ENCODE measurements around the gene HOXB9.
A peak's percentile ranks its signal among the peaks of the same experiment; 100 is the strongest.

Gene HOXB9

DNA sequence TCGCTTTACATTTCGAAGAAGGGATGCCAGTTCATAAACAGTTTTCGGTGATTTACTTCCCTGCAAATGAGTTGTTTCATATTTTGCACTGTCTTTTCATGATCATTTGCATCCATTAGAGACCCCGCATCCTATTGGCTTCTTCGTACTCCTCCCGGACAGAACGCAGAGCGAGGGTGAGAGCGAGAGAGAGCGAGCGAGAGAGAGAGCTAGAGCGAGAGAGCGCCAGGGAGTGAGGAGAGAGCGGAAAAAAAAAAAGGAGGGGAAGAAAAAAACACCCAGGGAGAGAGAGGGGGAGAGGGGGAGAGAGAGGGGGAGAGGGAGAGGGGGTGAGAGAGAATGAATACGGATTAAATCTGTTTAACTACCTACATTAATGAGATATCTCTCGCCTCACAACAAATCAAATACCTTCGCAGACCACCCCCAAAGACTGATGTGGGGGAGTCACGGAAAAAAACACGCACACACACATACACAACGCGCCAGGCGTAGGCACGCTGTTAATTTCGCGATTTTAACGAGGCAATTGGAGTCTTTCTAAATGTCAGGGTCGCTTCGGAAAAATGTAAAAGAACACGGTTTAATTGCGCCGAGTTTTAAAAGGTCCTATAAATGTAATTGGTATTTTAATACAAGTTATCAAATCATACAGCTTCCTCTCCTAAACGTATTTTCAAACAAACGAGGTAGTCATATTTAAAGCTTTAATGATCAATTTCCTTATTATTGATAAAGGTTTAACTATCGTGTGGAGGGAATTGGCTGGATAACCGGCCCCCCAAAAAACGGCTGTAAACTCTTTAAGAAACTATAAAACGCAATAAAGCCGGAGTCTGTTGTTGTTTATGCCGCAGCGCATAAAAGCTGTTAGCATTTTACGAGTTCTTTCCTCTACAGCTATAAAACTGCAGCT is 10.9 kb downstream of the HOXB9 start, which contains the start of gene HOXB8:
Gene HOXB8 (minus strand): TSS at position 246 of the 916 bp plus-strand sequence. CDS start 588 bp downstream, outside the sequence.
- no peak within 1 kb of the TSS for H3K27ac ChIP-seq (ENCODE audit: low read length, poor library complexity, severe bottlenecking)

GRCh38 chr17:48613862-48614694 is 12.1 kb downstream of the HOXB9 start:
- peaks cover 24% of the 10 kb centered on the region for H3K4me1 ChIP-seq (ENCODE audit: control insufficient read depth, insufficient read depth, low read depth, low read length)
- H3K27ac ChIP-seq (ENCODE audit: low read length, poor library complexity, severe bottlenecking) = peak overlapping the region; percentile 14
- H3K18ac ChIP-seq (ENCODE audit: low read depth in 1 of 2, low read length in 2 of 2) = peak overlapping the region; percentile 100
- peak overlapping the region; percentile 67 to 78 for H3K4me3 ChIP-seq (ENCODE audit: insufficient read depth in 1 of 2, low read depth in 1 of 2, low read length in 2 of 2)
- peak; percentile 69 for DNase-seq
- peaks cover 42 to 48% of the 10 kb centered on the region in 2 experiments for H3K27me3 ChIP-seq (ENCODE audit: control insufficient read depth in 1 of 2, insufficient read depth in 1 of 2, low read length in 2 of 2)
- peaks cover 4% of the 10 kb centered on the region for H3K79me1 ChIP-seq (replicated peaks; ENCODE audit: low read length, poor library complexity, severe bottlenecking)
- H4K91ac ChIP-seq (ENCODE audit: low read length) = peak overlapping the region; percentile 99
- H2AFZ ChIP-seq (ENCODE audit: low read depth, low read length) = no peak overlapping the region
- H3K36me3 ChIP-seq (ENCODE audit: control insufficient read depth in 1 of 2, insufficient read depth in 2 of 2, low read depth in 1 of 2, low read length in 2 of 2) = no peaks in the 10 kb centered on the region
- under 1% methylated on average over 53 of the region's 55 CpGs for WGBS
- H3K9me3 ChIP-seq (ENCODE audit: control insufficient read depth, low read length) = no peaks in the 10 kb centered on the region
- H2BK12ac ChIP-seq (ENCODE audit: low read length in 2 of 2) = peak overlapping the region; percentile 92 to 98
- no peak overlapping the region for H2AK5ac ChIP-seq (ENCODE audit: low read length, severe bottlenecking)
- peak overlapping the region; percentile 89 to 99 for H3K14ac ChIP-seq (ENCODE audit: low read length in 2 of 2)
- peak overlapping the region; percentile 85 for H4K8ac ChIP-seq (ENCODE audit: low read length)
- peak overlapping the region; percentile 96 for H2BK120ac ChIP-seq (ENCODE audit: low read depth, low read length)
- H3K4ac ChIP-seq (ENCODE audit: low read depth in 1 of 2, low read length in 2 of 2) = peak overlapping the region; percentile 99 to 100
- H3K23ac ChIP-seq (ENCODE audit: low read length in 2 of 2) = peak overlapping the region; percentile 96 to 97
- peak overlapping the region; percentile 84 for H2BK15ac ChIP-seq (ENCODE audit: low read depth, poor library complexity, severe bottlenecking)
- H3K9ac ChIP-seq (ENCODE audit: low read length) = peak overlapping the region; percentile 86
- no peak overlapping the region for H2BK5ac ChIP-seq (ENCODE audit: low read depth, low read length, poor library complexity, severe bottlenecking)
- peak overlapping the region; percentile 97 for H3K4me2 ChIP-seq (ENCODE audit: low read length, poor library complexity, severe bottlenecking)

More for the DNA sequence above, 10.9 kb downstream of the HOXB9 start, which contains the start of gene HOXB8:
- Histone ChIP-seq H3K4me1 (ENCODE audit: control insufficient read depth, insufficient read depth, low read depth, low read length) (peaks cover 24% of the 10 kb centered on the region), H3K9ac (ENCODE audit: low read length) (peak within 1 kb of the TSS; percentile 86), H3K9me3 (ENCODE audit: control insufficient read depth, low read length) (no peaks in the 10 kb centered on the region), H3K4me3 (ENCODE audit: insufficient read depth in 1 of 2, low read depth in 1 of 2, low read length in 2 of 2) (peak within 1 kb of the TSS; percentile 67 to 78), H2AFZ (ENCODE audit: low read depth, low read length) (no peak within 1 kb of the TSS), H3K4me2 (ENCODE audit: low read length, poor library complexity, severe bottlenecking) (peak within 1 kb of the TSS; percentile 97), H3K27me3 (ENCODE audit: control insufficient read depth in 1 of 2, insufficient read depth in 1 of 2, low read length in 2 of 2) (peaks cover 53 to 54% of the 10 kb centered on the region in 2 experiments), H3K14ac (ENCODE audit: low read length in 2 of 2) (peak within 1 kb of the TSS; percentile 89 to 99), H2BK15ac (ENCODE audit: low read depth, poor library complexity, severe bottlenecking) (peak within 1 kb of the TSS; percentile 84), H4K8ac (ENCODE audit: low read length) (peak within 1 kb of the TSS; percentile 85), H4K91ac (ENCODE audit: low read length) (peak within 1 kb of the TSS; percentile 99), H3K36me3 (ENCODE audit: control insufficient read depth in 1 of 2, insufficient read depth in 2 of 2, low read depth in 1 of 2, low read length in 2 of 2) (no peaks in the 10 kb centered on the region), H3K79me1 (replicated peaks; ENCODE audit: low read length, poor library complexity, severe bottlenecking) (no peaks in the 10 kb centered on the region), H2BK12ac (ENCODE audit: low read length in 2 of 2) (peak within 1 kb of the TSS; percentile 97 to 98), H3K18ac (ENCODE audit: low read depth in 1 of 2, low read length in 2 of 2) (peak within 1 kb of the TSS; percentile 100), H2BK120ac (ENCODE audit: low read depth, low read length) (peak within 1 kb of the TSS; percentile 96), H2AK5ac (ENCODE audit: low read length, severe bottlenecking) (no peak within 1 kb of the TSS), H3K4ac (ENCODE audit: low read depth in 1 of 2, low read length in 2 of 2) (peak within 1 kb of the TSS; percentile 99 to 100), H3K23ac (ENCODE audit: low read length in 2 of 2) (peak within 1 kb of the TSS; percentile 96 to 97), H2BK5ac (ENCODE audit: low read depth, low read length, poor library complexity, severe bottlenecking) (no peak within 1 kb of the TSS)
- peak; percentile 95 for DNase-seq
- WGBS = under 1% methylated on average over 22 of the region's 41 CpGs

- Histone ChIP-seq H3K36me3 (ENCODE audit: control insufficient read depth in 1 of 2, insufficient read depth in 2 of 2, low read depth in 1 of 2, low read length in 2 of 2) (no peaks in the 10 kb centered on the region), H3K27me3 (ENCODE audit: control insufficient read depth in 1 of 2, insufficient read depth in 1 of 2, low read length in 2 of 2) (peaks cover 34 to 41% of the 10 kb centered on the region in 2 experiments), H3K79me1 (replicated peaks; ENCODE audit: low read length, poor library complexity, severe bottlenecking) (peaks cover 6% of the 10 kb centered on the region), H2BK12ac (ENCODE audit: low read length in 2 of 2) (peak overlapping the region in 1 of 2 experiments; percentile 37), H3K4me3 (ENCODE audit: insufficient read depth in 1 of 2, low read depth in 1 of 2, low read length in 2 of 2) (peak overlapping the region; percentile 62 to 87), H3K23ac (ENCODE audit: low read length in 2 of 2) (peak overlapping the region in 1 of 2 experiments; percentile 99), H4K8ac (ENCODE audit: low read length) (peak overlapping the region; percentile 87), H3K27ac (ENCODE audit: low read length, poor library complexity, severe bottlenecking) (peak overlapping the region; percentile 79), H3K14ac (ENCODE audit: low read length in 2 of 2) (peak overlapping the region in 1 of 2 experiments; percentile 82), H3K18ac (ENCODE audit: low read depth in 1 of 2, low read length in 2 of 2) (peak overlapping the region; percentile 98), H2BK5ac (ENCODE audit: low read depth, low read length, poor library complexity, severe bottlenecking) (peak overlapping the region; percentile 12), H4K91ac (ENCODE audit: low read length) (peak overlapping the region; percentile 84), H2BK15ac (ENCODE audit: low read depth, poor library complexity, severe bottlenecking) (peak overlapping the region; percentile 26), H2AFZ (ENCODE audit: low read depth, low read length) (no peak overlapping the region), H3K9me3 (ENCODE audit: control insufficient read depth, low read length) (no peaks in the 10 kb centered on the region), H3K4me1 (ENCODE audit: control insufficient read depth, insufficient read depth, low read depth, low read length) (peaks cover 25% of the 10 kb centered on the region), H2AK5ac (ENCODE audit: low read length, severe bottlenecking) (no peak overlapping the region), H3K4me2 (ENCODE audit: low read length, poor library complexity, severe bottlenecking) (peak overlapping the region; percentile 97), H3K4ac (ENCODE audit: low read depth in 1 of 2, low read length in 2 of 2) (peak overlapping the region; percentile 90), H3K9ac (ENCODE audit: low read length) (peak overlapping the region; percentile 98), H2BK120ac (ENCODE audit: low read depth, low read length) (peak overlapping the region; percentile 91)
- DNase-seq = peak; percentile 67
- WGBS = under 1% methylated on average over 64 of the region's 67 CpGs
Observed at GRCh38 chr17:48612854-48613691, 13.1 kb downstream of the HOXB9 start.

Measured in mesenchymal stem cell (in vitro differentiated cells and primary cell).